K562 (cell line): ENCODE data around the gene CHCHD4. TPM values are rescaled to one million over a fixed set of nuclear protein-coding genes. Genes with fewer than 3 reads are reported as not detected.

Source experiments
- ATAC-seq: fragments of 200-7000 bp; cut with Tn5 transposase; 3 replicates; pipeline ENCODE4 v1.9.1; 2020; ENCODE audit warnings: moderate library complexity
- BruUV-seq: library from RNA; stranded (reverse); fragments of 400-500 nt; replicated peaks from 2 replicates; lab custom pipeline; 2021; lab: Mats Ljungman, UMichigan
- CTCF ChIA-PET: fragments of 300-600 bp; formaldehyde crosslinking; extraction: SDS; loops from one replicate; lab custom pipeline; 2021; ENCODE audit warnings: low intra/inter-chr PET ratio; lab: Yijun Ruan, JAX
- POLR2A ChIA-PET: fragments of 300-600, 350-650 bp; sonication (Branson Sonifier 250); formaldehyde crosslinking; extraction: SDS; loops from one replicate; lab custom pipeline; 2021; ENCODE audit warnings: antibody characterized with exemption, inconsistent platforms; lab: Yijun Ruan, JAX
- DNase-seq, 4 experiments: peaks; one replicate each; pipeline versions ENCODE4 v3.0.0 to v3.0.0-alpha.2; 2011 to 2018; ENCODE audit warnings: low spot score in 3 of 4, mixed read lengths in 3 of 4; ENCODE audit errors: extremely low read depth in 1 of 4
- FAIRE-seq: peaks from 2 replicates; lab custom pipeline; 2011; peaks lifted over from hg19 to GRCh38; lab: Jason Lieb, UNC
- H2AFZ ChIP-seq: 2 replicates; pipeline ENCODE4 v1.6.0; 2011; ENCODE audit warnings: low read depth, low read length, control low read depth, inconsistent platforms
- H3K27ac ChIP-seq: fragments of 200-600 bp; 3 replicates; pipeline ENCODE4 v1.8.0; 2011; ENCODE audit warnings: low read depth, mild to moderate bottlenecking, control low read depth, inconsistent platforms, low read length, moderate library complexity, mixed read lengths; ENCODE audit errors: extremely low read depth
- H3K27me3 ChIP-seq, 2 experiments: fragments of 300-600 bp in 1 of 2; 2 replicates in 1 of 2; 3 replicates in 1 of 2; pipeline versions ENCODE4 v1.6.0 to v1.8.0; 2011; ENCODE audit warnings: inconsistent platforms in 2 of 2, low read length in 2 of 2, mild to moderate bottlenecking in 1 of 2, mixed read lengths in 1 of 2, moderate library complexity in 1 of 2; ENCODE audit not compliant: control insufficient read depth in 2 of 2, insufficient read depth in 2 of 2
- H3K36me3 ChIP-seq: fragments of 300-600 bp; 3 replicates; pipeline ENCODE4 v1.8.0; 2011; ENCODE audit warnings: mild to moderate bottlenecking, low read length, inconsistent platforms; ENCODE audit not compliant: control insufficient read depth, insufficient read depth
- H3K4me1 ChIP-seq, 2 experiments: fragments of 200-600 bp in 1 of 2; replicated peaks in 1 of 2; 2 replicates in 1 of 2; 3 replicates in 1 of 2; pipeline versions ENCODE4 v1.5.1 to v1.8.0; 2011; ENCODE audit warnings: inconsistent platforms in 2 of 2, low read length in 2 of 2, mild to moderate bottlenecking in 1 of 2, mixed read lengths in 1 of 2, moderate library complexity in 1 of 2; ENCODE audit not compliant: control insufficient read depth in 2 of 2, insufficient read depth in 2 of 2
- H3K4me2 ChIP-seq: 2 replicates; pipeline ENCODE4 v1.6.1; 2011; ENCODE audit warnings: low read length, control low read depth, inconsistent platforms, mixed read lengths; ENCODE audit not compliant: insufficient read depth
- H3K4me3 ChIP-seq: fragments of 200-600 bp; sonication (generic), shearing (Covaris generic); 2 replicates; pipeline ENCODE4 v1.5.1; 2016; ENCODE audit warnings: control low read depth, inconsistent platforms
- H3K79me2 ChIP-seq: fragments of 200-600 bp; 3 replicates; pipeline ENCODE4 v1.8.0; 2011; ENCODE audit warnings: low read length, inconsistent platforms; ENCODE audit not compliant: control insufficient read depth, insufficient read depth
- H3K9ac ChIP-seq, 2 experiments: 2 replicates each; pipeline versions ENCODE4 v1.6.0 to v1.6.1; 2011; ENCODE audit warnings: low read depth in 2 of 2, low read length in 2 of 2, control low read depth in 1 of 2, inconsistent platforms in 1 of 2, mild to moderate bottlenecking in 1 of 2, mixed read lengths in 1 of 2; ENCODE audit not compliant: insufficient read depth in 1 of 2
- H3K9me1 ChIP-seq: one replicate; pipeline ENCODE4 v1.6.0; 2011; ENCODE audit warnings: inconsistent platforms, mild to moderate bottlenecking, low read length, moderate library complexity; ENCODE audit not compliant: control insufficient read depth, insufficient read depth
- H3K9me3 ChIP-seq: replicated peaks from 2 replicates; pipeline ENCODE4 v1.5.1; 2011; ENCODE audit warnings: low read depth, low read length, inconsistent platforms; ENCODE audit not compliant: control insufficient read depth, insufficient read depth
- H4K20me1 ChIP-seq: replicated peaks from 2 replicates; pipeline ENCODE4 v1.6.1; 2011; ENCODE audit warnings: low read length, inconsistent platforms, mixed read lengths; ENCODE audit not compliant: control insufficient read depth, insufficient read depth
- CEBPB ChIP-seq: fragments of 450-650 bp; IDR thresholded peaks from 2 replicates; pipeline ENCODE4 v1.6.1; 2016; ENCODE audit warnings: missing genetic modification characterization, missing compliant biosample characterization
- CEBPG ChIP-seq, 3 experiments: fragments of 200-800 bp in 1 of 3; sonication (Bioruptor generic) in 1 of 3; sonication (generic) in 1 of 3; formaldehyde crosslinking in 1 of 3; IDR thresholded peaks in 2 of 3; conservative IDR thresholded peaks in 1 of 3; 2 replicates each; pipeline versions ENCODE4 v1.6.1 to v1.8.0; 2016 to 2022; ENCODE audit warnings: missing compliant biosample characterization in 2 of 3, missing genetic modification characterization in 2 of 3, mild to moderate bottlenecking in 1 of 3, missing genetic modification reagents in 1 of 3
- UBTF ChIP-seq, 2 experiments: IDR thresholded peaks; 2 replicates each; pipeline ENCODE4 v1.6.1; 2012; ENCODE audit warnings: improper control_type of control experiment in 2 of 2, low read depth in 2 of 2, low read length in 2 of 2, borderline replicate concordance in 1 of 2
- ZNF217 ChIP-seq: sonication (generic); formaldehyde crosslinking; IDR thresholded peaks from 2 replicates; pipeline ENCODE4 v1.8.0; 2022; ENCODE audit warnings: mild to moderate bottlenecking, missing genetic modification reagents
- WGBS: fragments of 100-300 bp; shearing (Covaris generic); methylation state at CpG from one replicate; pipeline ENCODE4 v1.1.6; 2016; ENCODE audit warnings: low coverage, mixed read lengths; ENCODE audit not compliant: insufficient coverage; ENCODE audit errors: missing lambda C conversion rate; 5-methylcytosine and 5-hydroxymethylcytosine counted together
- in situ Hi-C: fragments of 300-500 bp; cut with MboI; formaldehyde crosslinking; loops from 4 replicates; pipeline ENCODE4 v1.15.0; 2018; ENCODE audit warnings: inconsistent platforms, mixed read lengths
- intact Hi-C: fragments of 100-400 bp; cut with micrococcal nuclease; formaldehyde crosslinking; loops from 2 replicates; pipeline ENCODE4 v1.14.2; 2022
- polyA plus RNA-seq, 8 experiments: library from polyadenylated mRNA; depleted of rRNA in 4 of 8; stranded (reverse) in 5 of 8; unstranded in 3 of 8; fragments of >200 nt; fragmentation: Nextera tagmentation in 2 of 8; fragmentation: Illumina TruSeq in 1 of 8; extraction: Ambion mirVana in 2 of 8; extraction: Trizol in 1 of 8; gene quantifications; 2 replicates each; pipeline versions ENCODE4 v1.2.1 to v1.2.3, GENCODE V29; 2011 to 2014; ENCODE audit warnings: inconsistent platforms in 1 of 8, missing spikeins in 1 of 8
- total RNA-seq, 7 experiments: library from RNA; depleted of rRNA in 6 of 7; stranded (reverse); fragments of >200 nt in 6 of 7; fragmentation: Illumina TruSeq in 2 of 7; extraction: Trizol in 2 of 7; gene quantifications; 2 replicates each; pipeline versions ENCODE4 v1.2.1 to v1.2.3, GENCODE V29; 2011 to 2021; ENCODE audit warnings: low replicate concordance in 1 of 7

CHCHD4 gene
- total and polyA plus RNA-seq, 9 of the 15 experiments (the other 6 are each of a cell fraction or from before 2014, with no cell fraction given), result 55.4 to 225 (median 77.2) TPM

- FAIRE-seq (no peak), DNase-seq (no peak), ATAC-seq (no peak)
- WGBS, result 98% methylated on average over 2 of the region's 2 CpGs
- no peaks in the 10 kb centered on the region for H3K4me1 ChIP-seq
- no peak overlapping the region for H3K4me3 ChIP-seq
- H2AFZ ChIP-seq, result no peak overlapping the region
- CTCF ChIA-PET, result no interaction called here
- POLR2A ChIA-PET, result interaction anchor here (0.8 kb wide), 1 partner anchor 16 kb away, joined by 3 read pairs; the partner anchor contains the start of genes LSM3 and XPC
- no peak overlapping the region for H3K9ac ChIP-seq
- TF ChIP-seq ZNF217 (CRISPR knock-in tag) (no peak), CEBPG (CRISPR knock-in tag; IDR thresholded peaks at IDR 0.05) (no peak), CEBPG (tag; conservative IDR thresholded peaks at IDR 0.05 in 1 of 2, IDR thresholded peaks at IDR 0.05 in 1 of 2) (peak; percentile 41 to 78; a peak in 2 of 4 replicates), UBTF (IDR thresholded peaks at IDR 0.05; ENCODE audit: borderline replicate concordance in 1 of 2, low read depth in 2 of 2, low read length in 2 of 2) (no peak), CEBPB (peak; percentile 86)
- BruUV-seq, result no TSS peak
- H3K36me3 ChIP-seq, result peaks cover 95% of the 10 kb centered on the region
- intact Hi-C loops (no loop called here), in situ Hi-C loops (no loop called here)
- no peaks in the 10 kb centered on the region for H3K9me1 ChIP-seq
- peaks cover 16% of the 10 kb centered on the region for H3K9me3 ChIP-seq
- no peaks in the 10 kb centered on the region for H3K27me3 ChIP-seq
- no peak overlapping the region for H3K4me2 ChIP-seq
- H3K79me2 ChIP-seq, result no peaks in the 10 kb centered on the region
- H3K27ac ChIP-seq, result no peak overlapping the region
- no peaks in the 10 kb centered on the region for H4K20me1 ChIP-seq
Measured at GRCh38 chr3:14162178-14162577, 37.5 kb upstream of the CHCHD4 start.
